ENCODE results near the gene SNTN. TPM values are rescaled to one million over a fixed set of nuclear protein-coding genes. Genes with fewer than 3 reads are reported as not detected.

SNTN gene
- total and polyA plus RNA-seq, 12 donors, result not detected

DNA sequence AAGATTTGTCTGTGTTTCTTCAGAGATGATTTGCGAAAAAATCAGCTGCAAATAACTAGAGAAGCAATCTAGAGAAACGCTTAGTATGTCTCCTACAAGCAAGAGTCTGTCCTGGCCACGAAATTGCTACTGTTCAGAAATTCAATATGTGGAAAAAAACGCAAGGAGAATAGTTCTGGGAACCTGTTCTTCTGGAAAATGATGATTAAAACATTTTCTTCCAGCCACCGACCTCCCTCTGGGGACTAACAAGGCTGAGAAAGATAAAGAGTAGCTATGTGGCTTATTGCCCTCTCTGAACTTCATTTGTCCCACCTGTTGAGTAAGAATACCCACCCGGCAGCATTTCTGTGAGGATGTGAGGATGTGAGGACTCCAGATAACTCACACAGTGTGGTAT, 31.6 kb downstream of the SNTN start:
- Histone ChIP-seq H3K9me3 (replicated peaks in 1 of 3) (no peaks in the 10 kb centered on the region), H3K27me3 (no peaks in the 10 kb centered on the region), H3K27ac (no peak overlapping the region), H3K36me3 (replicated peaks in 1 of 2) (no peaks in the 10 kb centered on the region), H3K4me3 (no peak overlapping the region), H3K4me1 (replicated peaks in 1 of 2) (no peaks in the 10 kb centered on the region)
- WGBS, 4 donors, result 52 to 67% (median 59%) methylated on average over 6 of the region's 6 CpGs
- DNase-seq, result no peak
- no peak for TF ChIP-seq POLR2A (IDR thresholded peaks at IDR 0.05)
- TF ChIP-seq, protein P1, sequence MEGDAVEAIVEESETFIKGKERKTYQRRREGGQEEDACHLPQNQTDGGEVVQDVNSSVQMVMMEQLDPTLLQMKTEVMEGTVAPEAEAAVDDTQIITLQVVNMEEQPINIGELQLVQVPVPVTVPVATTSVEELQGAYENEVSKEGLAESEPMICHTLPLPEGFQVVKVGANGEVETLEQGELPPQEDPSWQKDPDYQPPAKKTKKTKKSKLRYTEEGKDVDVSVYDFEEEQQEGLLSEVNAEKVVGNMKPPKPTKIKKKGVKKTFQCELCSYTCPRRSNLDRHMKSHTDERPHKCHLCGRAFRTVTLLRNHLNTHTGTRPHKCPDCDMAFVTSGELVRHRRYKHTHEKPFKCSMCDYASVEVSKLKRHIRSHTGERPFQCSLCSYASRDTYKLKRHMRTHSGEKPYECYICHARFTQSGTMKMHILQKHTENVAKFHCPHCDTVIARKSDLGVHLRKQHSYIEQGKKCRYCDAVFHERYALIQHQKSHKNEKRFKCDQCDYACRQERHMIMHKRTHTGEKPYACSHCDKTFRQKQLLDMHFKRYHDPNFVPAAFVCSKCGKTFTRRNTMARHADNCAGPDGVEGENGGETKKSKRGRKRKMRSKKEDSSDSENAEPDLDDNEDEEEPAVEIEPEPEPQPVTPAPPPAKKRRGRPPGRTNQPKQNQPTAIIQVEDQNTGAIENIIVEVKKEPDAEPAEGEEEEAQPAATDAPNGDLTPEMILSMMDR (IDR thresholded peaks at IDR 0.05), result no peak
- intact Hi-C loops (cut with DNase I), result no loop called here

DNA sequence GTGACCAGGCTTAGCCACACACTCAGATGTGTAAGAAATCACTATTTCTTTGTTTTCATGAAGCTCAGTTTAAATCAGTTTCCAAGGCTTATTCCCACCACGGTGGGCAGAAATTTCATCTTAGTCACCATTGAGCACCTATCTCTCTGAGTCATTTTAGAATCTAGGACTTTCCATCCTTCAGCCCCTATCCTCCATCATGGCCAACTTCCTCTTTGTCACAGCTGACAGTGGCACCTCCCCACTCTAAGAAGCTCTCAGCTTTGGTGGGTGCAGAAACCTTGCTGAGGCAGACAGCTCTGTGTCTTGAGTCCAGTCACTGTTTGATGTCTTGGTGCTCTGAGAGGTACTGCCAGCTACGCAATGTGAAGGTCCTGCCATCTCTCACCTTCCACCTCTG, 32.9 kb downstream of the SNTN start:
- H3K4me1 ChIP-seq (replicated peaks in 1 of 2), result no peaks in the 10 kb centered on the region
- H3K9me3 ChIP-seq (replicated peaks in 1 of 3), result no peaks in the 10 kb centered on the region
- TF ChIP-seq, protein P1 (IDR thresholded peaks at IDR 0.05), result no peak
- TF ChIP-seq POLR2A (IDR thresholded peaks at IDR 0.05), result no peak
- no peak overlapping the region for H3K4me3 ChIP-seq
- no peaks in the 10 kb centered on the region for H3K27me3 ChIP-seq
- H3K36me3 ChIP-seq (replicated peaks in 1 of 2), result no peaks in the 10 kb centered on the region
- no peak for DNase-seq
- H3K27ac ChIP-seq, result no peak overlapping the region
- intact Hi-C loops (cut with DNase I), result no loop called here
- 83 to 93% (median 91%) methylated on average over 2 of the region's 2 CpGs for WGBS, 4 donors

DNA sequence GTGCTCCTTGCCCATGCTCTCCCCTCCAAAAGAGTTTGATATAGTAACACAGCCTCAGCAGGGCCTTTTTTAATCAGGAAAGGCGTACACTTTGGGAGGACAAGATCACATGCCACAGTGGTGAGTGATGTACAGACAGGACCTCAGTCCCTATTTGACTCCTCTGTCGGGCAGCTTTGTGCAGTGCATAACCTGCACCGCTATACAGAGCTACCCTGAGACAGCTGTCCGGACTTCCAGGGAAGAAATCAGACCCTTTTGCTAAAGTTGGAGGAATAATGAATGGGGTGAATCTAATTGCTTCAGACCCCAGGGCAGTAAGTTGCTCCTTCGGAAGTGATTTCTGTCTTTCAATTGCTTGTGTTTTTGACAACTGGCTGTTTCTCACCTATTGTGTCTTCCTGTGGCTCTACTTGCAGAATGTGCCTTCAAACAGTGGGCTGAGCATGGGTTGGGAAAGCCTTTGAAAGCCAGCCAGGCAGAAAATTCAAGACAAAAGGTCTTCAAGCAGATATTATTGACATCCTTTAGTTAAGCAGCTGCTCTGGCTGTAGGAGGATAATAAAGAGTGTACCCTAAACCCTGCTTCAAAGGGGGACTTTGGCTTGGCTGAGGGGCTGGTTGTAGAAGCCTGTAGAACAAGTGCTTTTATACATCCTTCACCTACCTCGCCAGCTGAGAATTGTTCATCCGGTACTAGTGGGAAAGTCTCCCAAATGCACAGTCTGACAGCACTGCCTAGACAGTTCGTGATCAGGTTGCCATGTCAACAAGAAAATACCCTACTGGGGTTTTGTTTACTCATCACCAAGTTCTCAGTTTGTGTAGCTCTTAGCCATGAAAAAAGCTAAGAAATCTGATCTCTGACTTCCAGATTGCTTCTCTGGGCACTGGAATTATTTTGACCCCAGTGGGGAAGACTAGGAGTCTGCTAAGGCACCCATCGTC, 35.1 kb downstream of the SNTN start:
- H3K27me3 ChIP-seq, result no peaks in the 10 kb centered on the region
- no peaks in the 10 kb centered on the region for H3K4me1 ChIP-seq (replicated peaks in 1 of 2)
- H3K36me3 ChIP-seq (replicated peaks in 1 of 2), result no peaks in the 10 kb centered on the region
- intact Hi-C loops (cut with DNase I), result no loop called here
- no peak overlapping the region for H3K4me3 ChIP-seq
- no peak overlapping the region for H3K27ac ChIP-seq
- TF ChIP-seq, protein P1 (IDR thresholded peaks at IDR 0.05), result no peak
- TF ChIP-seq POLR2A (IDR thresholded peaks at IDR 0.05), result no peak
- 78 to 81% (median 79%) methylated on average over 8 to 9 of the region's 9 CpGs for WGBS, 4 donors
- no peaks in the 10 kb centered on the region for H3K9me3 ChIP-seq (replicated peaks in 1 of 3)
- DNase-seq, result no peak

DNA sequence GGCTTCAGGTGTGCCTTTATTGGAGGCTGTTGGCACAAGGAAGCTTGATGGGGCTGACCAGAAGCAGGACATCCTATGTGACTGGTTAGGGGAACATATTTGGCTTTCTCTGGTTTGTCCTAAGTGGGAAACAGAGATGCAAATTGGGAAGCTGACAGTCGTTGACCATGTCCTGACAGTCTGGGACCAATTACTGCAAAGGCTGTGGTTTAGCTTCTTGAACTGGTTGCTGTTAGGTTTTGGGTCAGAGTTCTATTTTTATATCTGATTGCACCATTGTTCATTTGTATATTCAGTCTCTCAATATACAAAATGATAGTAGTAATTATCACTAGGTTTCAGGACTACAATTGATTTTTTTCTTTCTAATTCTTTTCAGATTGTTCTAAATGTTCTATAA, 36.8 kb downstream of the SNTN start:
- Histone ChIP-seq H3K27me3 (no peaks in the 10 kb centered on the region), H3K4me3 (no peak overlapping the region), H3K4me1 (replicated peaks in 1 of 2) (no peaks in the 10 kb centered on the region), H3K36me3 (replicated peaks in 1 of 2) (no peaks in the 10 kb centered on the region), H3K9me3 (replicated peaks in 1 of 3) (no peaks in the 10 kb centered on the region), H3K27ac (no peak overlapping the region)
- intact Hi-C loops (cut with DNase I), result no loop called here
- TF ChIP-seq, protein P1 (IDR thresholded peaks at IDR 0.05), result no peak
- no peak for TF ChIP-seq POLR2A (IDR thresholded peaks at IDR 0.05)
- no peak for DNase-seq
- 41 to 62% (median 44%) methylated on average over 1 of the region's 1 CpG for WGBS, 4 donors

Measured in adrenal gland (tissue), 12 donors.